NT2/D1 (cell line): ENCODE results near the gene TRMO.

Experiments
- SUZ12 ChIP-seq: IDR thresholded peaks from 2 replicates; pipeline ENCODE4 v1.6.1; 2011; ENCODE audit not compliant: insufficient read length, insufficient read depth; ENCODE audit errors: extremely low read depth
- YY1 ChIP-seq: IDR thresholded peaks from 2 replicates; pipeline ENCODE4 v1.6.1; 2011; ENCODE audit not compliant: insufficient read length, insufficient read depth
- ZNF274 ChIP-seq: IDR thresholded peaks from 2 replicates; pipeline ENCODE4 v1.6.1; 2011; ENCODE audit warnings: mild to moderate bottlenecking, low read depth, low read length

DNA sequence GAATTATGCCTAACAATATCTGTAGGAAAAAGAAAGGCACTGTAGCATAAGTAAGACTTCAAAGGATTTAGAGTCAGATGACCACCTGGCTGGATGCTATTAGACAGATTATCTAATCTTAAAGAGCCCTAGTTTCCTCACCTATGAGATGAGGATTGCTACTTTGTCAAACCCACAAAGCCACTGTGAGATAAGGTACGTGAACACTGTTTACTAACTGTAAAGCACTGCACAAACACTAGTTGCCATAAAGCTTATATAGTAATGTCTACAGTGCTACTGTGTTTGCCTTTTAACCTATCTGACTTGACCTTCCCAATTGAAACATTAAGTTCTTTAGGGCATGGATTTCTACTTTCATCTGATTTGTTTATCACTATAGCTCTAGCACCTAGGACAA lies 10.3 kb downstream of the TRMO start:
- TF ChIP-seq ZNF274 = no peak
- no peak for TF ChIP-seq YY1
- TF ChIP-seq SUZ12 = no peak
